Neural cell (in vitro differentiated cells): ENCODE results near the gene CELF4.

Source experiments
- EZH2 ChIP-seq: fragments of 200-600, 300-800 bp; shearing (Covaris generic), sonication (generic); IDR thresholded peaks from 2 replicates; pipeline ENCODE4 v1.6.1; 2014; ENCODE audit warnings: antibody characterized with exemption, low read length, borderline replicate concordance, mild to moderate bottlenecking; ENCODE audit not compliant: insufficient read depth, poor library complexity, severe bottlenecking
- POLR2AphosphoS5 ChIP-seq: IDR thresholded peaks from 2 replicates; pipeline ENCODE4 v1.6.1; 2012
- RAD21 ChIP-seq: fragments of 450-650 bp; conservative IDR thresholded peaks from 2 replicates; pipeline ENCODE4 v1.6.1; 2014; ENCODE audit warnings: antibody characterized with exemption, mild to moderate bottlenecking, moderate library complexity
- REST ChIP-seq: IDR thresholded peaks from 2 replicates; pipeline ENCODE4 v1.6.1; 2012; ENCODE audit warnings: borderline replicate concordance
- TAF1 ChIP-seq: IDR thresholded peaks from 2 replicates; pipeline ENCODE4 v1.6.1; 2012; ENCODE audit warnings: low read depth
- TF ChIP-seq, protein P1 (sequence below): fragments of 450-650 bp; IDR thresholded peaks from 2 replicates; pipeline ENCODE4 v1.5.1; 2014; ENCODE audit warnings: antibody characterized with exemption, mild to moderate bottlenecking, moderate library complexity; ENCODE audit not compliant: poor library complexity, severe bottlenecking

DNA sequence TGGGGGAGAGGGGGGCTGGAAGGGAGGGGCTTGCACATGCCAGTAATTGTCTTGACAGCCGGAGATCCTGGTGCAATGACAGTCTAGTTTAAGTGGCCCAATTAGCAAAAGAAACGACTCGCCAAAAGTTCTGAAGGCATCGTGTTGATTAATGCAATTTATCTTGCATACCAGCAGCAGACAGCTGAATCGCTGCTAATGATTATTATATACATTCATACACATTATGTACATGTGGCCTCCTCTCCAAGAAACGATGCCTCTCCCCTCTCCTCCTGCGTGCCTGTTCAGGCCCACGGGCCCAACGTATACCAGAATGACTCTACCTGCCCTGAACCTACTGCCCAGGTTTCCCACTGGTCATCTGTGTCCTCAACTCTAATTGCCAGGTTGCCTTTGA is 214.5 kb downstream of the CELF4 start:
- TF ChIP-seq, protein P1, sequence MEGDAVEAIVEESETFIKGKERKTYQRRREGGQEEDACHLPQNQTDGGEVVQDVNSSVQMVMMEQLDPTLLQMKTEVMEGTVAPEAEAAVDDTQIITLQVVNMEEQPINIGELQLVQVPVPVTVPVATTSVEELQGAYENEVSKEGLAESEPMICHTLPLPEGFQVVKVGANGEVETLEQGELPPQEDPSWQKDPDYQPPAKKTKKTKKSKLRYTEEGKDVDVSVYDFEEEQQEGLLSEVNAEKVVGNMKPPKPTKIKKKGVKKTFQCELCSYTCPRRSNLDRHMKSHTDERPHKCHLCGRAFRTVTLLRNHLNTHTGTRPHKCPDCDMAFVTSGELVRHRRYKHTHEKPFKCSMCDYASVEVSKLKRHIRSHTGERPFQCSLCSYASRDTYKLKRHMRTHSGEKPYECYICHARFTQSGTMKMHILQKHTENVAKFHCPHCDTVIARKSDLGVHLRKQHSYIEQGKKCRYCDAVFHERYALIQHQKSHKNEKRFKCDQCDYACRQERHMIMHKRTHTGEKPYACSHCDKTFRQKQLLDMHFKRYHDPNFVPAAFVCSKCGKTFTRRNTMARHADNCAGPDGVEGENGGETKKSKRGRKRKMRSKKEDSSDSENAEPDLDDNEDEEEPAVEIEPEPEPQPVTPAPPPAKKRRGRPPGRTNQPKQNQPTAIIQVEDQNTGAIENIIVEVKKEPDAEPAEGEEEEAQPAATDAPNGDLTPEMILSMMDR: no peak
- TF ChIP-seq REST: no peak
- no peak for TF ChIP-seq RAD21
- TF ChIP-seq POLR2AphosphoS5: no peak
- no peak for TF ChIP-seq EZH2
- no peak for TF ChIP-seq TAF1
